Neuronal stem cell (in vitro differentiated cells): Measurements from ENCODE around the gene PACRG.

Experiments used
- DNase-seq: peaks from one replicate; pipeline ENCODE4 v3.0.0-alpha.2; 2013; ENCODE audit warnings: low spot score
- H2AFZ ChIP-seq: one replicate; pipeline ENCODE4 v1.6.1; 2013; ENCODE audit warnings: mild to moderate bottlenecking, low read length, inconsistent platforms
- H2AK5ac ChIP-seq: 2 replicates; pipeline ENCODE4 v1.6.1; 2013; ENCODE audit warnings: low read depth, mild to moderate bottlenecking, inconsistent platforms, low read length, moderate library complexity, mixed read lengths
- H2BK120ac ChIP-seq: 2 replicates; pipeline ENCODE4 v1.6.1; 2013; ENCODE audit warnings: low read depth, mild to moderate bottlenecking, inconsistent platforms, low read length, moderate library complexity, mixed read lengths
- H2BK12ac ChIP-seq: one replicate; pipeline ENCODE4 v1.6.1; 2013; ENCODE audit warnings: low read length, inconsistent platforms
- H2BK15ac ChIP-seq: 2 replicates; pipeline ENCODE4 v1.6.1; 2013; ENCODE audit warnings: mild to moderate bottlenecking, low read length, inconsistent platforms, mixed read lengths
- H2BK5ac ChIP-seq: one replicate; pipeline ENCODE4 v1.6.1; 2013; ENCODE audit warnings: inconsistent platforms, mild to moderate bottlenecking, low read length, moderate library complexity
- H3K14ac ChIP-seq: one replicate; pipeline ENCODE4 v1.6.1; 2013; ENCODE audit warnings: low read length, inconsistent platforms
- H3K18ac ChIP-seq: 2 replicates; pipeline ENCODE4 v1.6.1; 2013; ENCODE audit warnings: low read length, inconsistent platforms
- H3K23ac ChIP-seq: 2 replicates; pipeline ENCODE4 v1.6.1; 2013; ENCODE audit warnings: low read depth, mild to moderate bottlenecking, mixed read lengths, low read length, inconsistent platforms; ENCODE audit not compliant: poor library complexity
- H3K27ac ChIP-seq: replicated peaks from 3 replicates; pipeline ENCODE4 v1.5.1; 2013; ENCODE audit warnings: low read length, inconsistent platforms
- H3K27me3 ChIP-seq, 3 experiments: 2 replicates each; pipeline ENCODE4 v1.6.1; 2013; ENCODE audit warnings: low read length in 3 of 3, mild to moderate bottlenecking in 2 of 3, inconsistent platforms in 1 of 3, low read depth in 1 of 3, mixed read lengths in 1 of 3, moderate library complexity in 1 of 3; ENCODE audit not compliant: control insufficient read depth in 3 of 3, insufficient read depth in 3 of 3
- H3K36me3 ChIP-seq, 2 donors: replicated peaks in 1 of 2; 2 replicates each; pipeline ENCODE4 v1.6.1; 2013; ENCODE audit warnings: low read length in 2 of 2; ENCODE audit not compliant: control insufficient read depth in 2 of 2, insufficient read depth in 2 of 2
- H3K4ac ChIP-seq: 2 replicates; pipeline ENCODE4 v1.6.1; 2013; ENCODE audit warnings: inconsistent platforms, mild to moderate bottlenecking, low read length, moderate library complexity
- H3K4me1 ChIP-seq, 2 donors: 1 replicate in 1 of 2; 2 replicates in 1 of 2; pipeline ENCODE4 v1.6.1; 2013; ENCODE audit warnings: low read length in 2 of 2, low read depth in 1 of 2; ENCODE audit not compliant: control insufficient read depth in 2 of 2, insufficient read depth in 1 of 2
- H3K4me2 ChIP-seq: one replicate; pipeline ENCODE4 v1.6.1; 2013; ENCODE audit warnings: mild to moderate bottlenecking, low read length, inconsistent platforms; ENCODE audit not compliant: insufficient read depth, poor library complexity, severe bottlenecking
- H3K4me3 ChIP-seq, 2 donors: 2 replicates each; pipeline ENCODE4 v1.5.1; 2013; ENCODE audit warnings: low read length in 2 of 2, mild to moderate bottlenecking in 2 of 2, inconsistent platforms in 1 of 2, moderate library complexity in 1 of 2
- H3K79me1 ChIP-seq: one replicate; pipeline ENCODE4 v1.6.1; 2013; ENCODE audit warnings: low read depth, mild to moderate bottlenecking, inconsistent platforms, low read length, moderate library complexity
- H3K9ac ChIP-seq: one replicate; pipeline ENCODE4 v1.6.1; 2013; ENCODE audit warnings: mild to moderate bottlenecking, low read depth, low read length, inconsistent platforms; ENCODE audit not compliant: poor library complexity
- H3K9me3 ChIP-seq, 2 donors: replicated peaks in 1 of 2; 2 replicates each; pipeline versions ENCODE3 to v1.6.1; 2013; ENCODE audit warnings: low read length in 2 of 2, mild to moderate bottlenecking in 2 of 2, inconsistent platforms in 1 of 2, low read depth in 1 of 2, mixed read lengths in 1 of 2, moderate library complexity in 1 of 2; ENCODE audit not compliant: control insufficient read depth in 2 of 2, insufficient read depth in 1 of 2
- H4K8ac ChIP-seq: one replicate; pipeline ENCODE4 v1.6.1; 2013; ENCODE audit warnings: low read depth, mild to moderate bottlenecking, inconsistent platforms, low read length, moderate library complexity
- H4K91ac ChIP-seq: one replicate; pipeline ENCODE4 v1.6.1; 2013; ENCODE audit warnings: low read length, low read depth, mild to moderate bottlenecking, inconsistent platforms; ENCODE audit not compliant: poor library complexity
- WGBS, 2 donors: extraction: QIAGEN DNeasy Blood & Tissue Kit; methylation state at CpG; one replicate each; pipeline ENCODE4 v1.1.7; 2013; ENCODE audit warnings: missing lambda C conversion rate in 2 of 2, mixed read lengths in 1 of 2; ENCODE audit not compliant: insufficient read length in 2 of 2, insufficient replicate concordance in 1 of 2; ENCODE audit errors: extremely low coverage in 2 of 2; 5-methylcytosine and 5-hydroxymethylcytosine counted together

PACRG gene

DNA sequence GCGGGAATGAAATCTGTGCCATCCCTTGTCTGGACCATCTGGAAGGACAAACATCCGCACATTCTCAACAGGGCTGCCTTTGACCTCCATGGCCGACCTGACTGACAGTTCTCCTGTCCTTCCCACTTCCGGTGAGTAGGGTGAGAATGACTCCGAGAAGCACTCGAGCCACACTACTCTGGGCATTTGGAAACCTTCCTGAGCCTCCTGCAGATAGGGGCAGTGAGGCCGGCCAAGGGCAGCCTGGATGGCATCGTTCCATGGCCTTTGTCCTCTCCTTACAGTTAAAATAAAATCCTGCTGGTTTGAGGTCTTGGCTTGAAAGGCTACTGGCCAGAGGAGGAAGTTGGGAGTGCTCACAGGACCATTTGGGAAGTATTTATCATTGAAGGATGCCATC is 615.8 kb downstream of the PACRG start:
- Histone ChIP-seq H4K91ac (no peak overlapping the region), H3K27ac (no peak overlapping the region), H2BK12ac (peak overlapping the region; percentile 66), H3K27me3 (no peaks in the 10 kb centered on the region), H2AFZ (no peak overlapping the region), H3K4me3 (no peak overlapping the region), H3K4me2 (no peak overlapping the region), H3K23ac (no peak overlapping the region), H3K4me1 (peaks cover 27 to 41% of the 10 kb centered on the region in 2 donors), H3K9ac (no peak overlapping the region), H2AK5ac (peak overlapping the region; percentile 56), H3K36me3 (no peaks in the 10 kb centered on the region), H2BK15ac (peak overlapping the region; percentile 87), H3K18ac (peak overlapping the region; percentile 62), H4K8ac (no peak overlapping the region), H3K79me1 (no peaks in the 10 kb centered on the region), H3K9me3 (no peaks in the 10 kb centered on the region), H2BK5ac (peak overlapping the region; percentile 40), H3K14ac (no peak overlapping the region), H2BK120ac (peak overlapping the region; percentile 7), H3K4ac (no peak overlapping the region)
- DNase-seq = no peak
- no CpG with 5 or more reads among the region's 8 CpGs for WGBS, 2 donors

- Histone ChIP-seq H3K14ac (no peak overlapping the region), H3K36me3 (no peaks in the 10 kb centered on the region), H3K9ac (no peak overlapping the region), H3K4me2 (no peak overlapping the region), H3K9me3 (no peaks in the 10 kb centered on the region), H2BK120ac (no peak overlapping the region), H3K4me3 (no peak overlapping the region), H4K91ac (no peak overlapping the region), H4K8ac (no peak overlapping the region), H3K27me3 (no peaks in the 10 kb centered on the region), H2BK15ac (no peak overlapping the region), H3K79me1 (no peaks in the 10 kb centered on the region), H3K27ac (no peak overlapping the region), H3K18ac (peak overlapping the region; percentile 68), H2BK12ac (no peak overlapping the region), H3K23ac (no peak overlapping the region), H2AFZ (no peak overlapping the region), H3K4me1 (peaks cover 23 to 40% of the 10 kb centered on the region in 2 donors), H3K4ac (no peak overlapping the region), H2AK5ac (no peak overlapping the region), H2BK5ac (no peak overlapping the region)
- no CpG with 5 or more reads among the region's 8 CpGs for whole genome bisulfite sequencing, 2 donors
- no peak for DNase-seq
Measured at GRCh38 chr6:163344411-163344810, 616.6 kb downstream of the PACRG start.

- H3K18ac ChIP-seq = peak overlapping the region; percentile 73
- no peak overlapping the region for H2BK12ac ChIP-seq
- no peak overlapping the region for H2AFZ ChIP-seq
- peak overlapping the region; percentile 71 for H2AK5ac ChIP-seq
- no peak overlapping the region for H3K14ac ChIP-seq
- no peaks in the 10 kb centered on the region for H3K36me3 ChIP-seq
- no peak overlapping the region for H3K23ac ChIP-seq
- H3K4ac ChIP-seq = no peak overlapping the region
- H3K4me3 ChIP-seq = no peak overlapping the region
- H3K4me1 ChIP-seq = peaks cover 23 to 27% of the 10 kb centered on the region in 2 donors
- H2BK15ac ChIP-seq = no peak overlapping the region
- H4K8ac ChIP-seq = no peak overlapping the region
- no CpG with 5 or more reads among the region's 8 CpGs for WGBS, 2 donors
- H2BK5ac ChIP-seq = peak overlapping the region; percentile 11
- H3K27me3 ChIP-seq = no peaks in the 10 kb centered on the region
- no peak overlapping the region for H3K27ac ChIP-seq
- no peak overlapping the region for H3K4me2 ChIP-seq
- H3K79me1 ChIP-seq = no peaks in the 10 kb centered on the region
- H3K9me3 ChIP-seq = no peaks in the 10 kb centered on the region
- H4K91ac ChIP-seq = no peak overlapping the region
- peak overlapping the region; percentile 53 for H2BK120ac ChIP-seq
- peak overlapping the region; percentile 7 for H3K9ac ChIP-seq
- DNase-seq = no peak
Measured at GRCh38 chr6:163345931-163346330, 618.2 kb downstream of the PACRG start.

DNA sequence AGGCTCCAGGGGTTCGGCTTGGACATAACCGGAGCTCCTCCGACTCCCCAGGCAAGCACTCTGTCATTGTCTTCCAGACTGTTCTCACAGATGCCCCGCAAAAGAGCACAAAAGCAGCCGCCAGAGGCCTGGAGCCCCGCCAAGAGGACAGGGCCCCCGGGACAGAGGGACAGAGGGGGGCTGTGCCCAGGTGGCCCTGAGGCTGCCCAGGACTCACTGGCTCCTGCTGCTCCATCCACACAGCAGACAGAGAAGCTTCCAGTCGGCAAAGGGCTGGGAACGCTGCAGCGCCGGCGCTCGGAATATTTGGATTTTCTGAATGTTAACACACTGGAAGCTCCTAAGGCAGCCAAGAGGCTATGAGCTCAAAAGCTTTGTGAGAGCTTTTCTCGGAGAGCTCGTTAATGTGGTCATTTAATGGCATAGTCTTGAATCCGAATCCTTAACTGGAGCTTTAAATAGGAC is 618.8 kb downstream of the PACRG start:
- no peak for DNase-seq
- Histone ChIP-seq H2BK120ac (peak overlapping the region; percentile 95), H3K36me3 (no peaks in the 10 kb centered on the region), H4K8ac (no peak overlapping the region), H3K27me3 (no peaks in the 10 kb centered on the region), H2BK15ac (peak overlapping the region; percentile 70), H2BK12ac (no peak overlapping the region), H3K4ac (no peak overlapping the region), H3K9ac (no peak overlapping the region), H2BK5ac (no peak overlapping the region), H3K27ac (peak overlapping the region; percentile 34), H2AFZ (no peak overlapping the region), H3K9me3 (no peaks in the 10 kb centered on the region), H3K23ac (no peak overlapping the region), H3K4me2 (no peak overlapping the region), H3K4me3 (no peak overlapping the region), H2AK5ac (peak overlapping the region; percentile 47), H3K14ac (no peak overlapping the region), H3K18ac (peak overlapping the region; percentile 80), H3K4me1 (peaks cover 18 to 21% of the 10 kb centered on the region in 2 donors), H3K79me1 (no peaks in the 10 kb centered on the region), H4K91ac (no peak overlapping the region)
- no CpG with 5 or more reads among the region's 16 CpGs for WGBS, 2 donors
